HUES6 (cell line): ENCODE measurements around the gene PARD3.

Source experiments
- H3K27ac ChIP-seq: 2 replicates; pipeline ENCODE4 v1.7.0; 2013; ENCODE audit warnings: low read depth, mild to moderate bottlenecking, low read length, inconsistent platforms
- H3K27me3 ChIP-seq: 2 replicates; pipeline ENCODE4 v1.6.1; 2013; ENCODE audit warnings: low read length; ENCODE audit not compliant: control insufficient read depth, insufficient read depth
- H3K36me3 ChIP-seq: 2 replicates; pipeline ENCODE4 v1.6.1; 2013; ENCODE audit warnings: low read length; ENCODE audit not compliant: control insufficient read depth, insufficient read depth
- H3K4me1 ChIP-seq: 2 replicates; pipeline ENCODE4 v1.6.1; 2013; ENCODE audit warnings: low read length; ENCODE audit not compliant: control insufficient read depth, insufficient read depth
- H3K4me3 ChIP-seq: 2 replicates; pipeline ENCODE4 v1.5.1; 2013; ENCODE audit warnings: low read depth, low read length
- H3K9ac ChIP-seq: one replicate; pipeline ENCODE4 v1.6.1; 2013; ENCODE audit warnings: mild to moderate bottlenecking, low read length
- H3K9me3 ChIP-seq: 2 replicates; pipeline ENCODE4 v1.6.1; 2013; ENCODE audit warnings: low read depth, low read length; ENCODE audit not compliant: control insufficient read depth, insufficient read depth

Gene PARD3

GRCh38 chr10:34316154-34316553 lies 498.9 kb downstream of the PARD3 start:
- H3K9ac ChIP-seq, result no peak overlapping the region
- H3K4me1 ChIP-seq, result peaks cover 18% of the 10 kb centered on the region
- H3K4me3 ChIP-seq, result no peak overlapping the region
- H3K27ac ChIP-seq, result no peak overlapping the region; the same call in 1 of the 2 replicates
- no peaks in the 10 kb centered on the region for H3K9me3 ChIP-seq
- H3K36me3 ChIP-seq, result 0 out of 2 replicates have a peak, but pooled peaks cover 3% of the 10 kb centered on the region
- H3K27me3 ChIP-seq, result no peaks in the 10 kb centered on the region

- no peaks in the 10 kb centered on the region for H3K27me3 ChIP-seq
- H3K9ac ChIP-seq, result no peak overlapping the region
Observed at GRCh38 chr10:34314457-34314856, 500.6 kb downstream of the PARD3 start.

GRCh38 chr10:34313888-34314287 lies 501.2 kb downstream of the PARD3 start:
- no peaks in the 10 kb centered on the region for H3K9me3 ChIP-seq
- H3K4me1 ChIP-seq, result peaks cover 15% of the 10 kb centered on the region
- H3K36me3 ChIP-seq, result 0 out of 2 replicates have a peak, but pooled peaks cover 3% of the 10 kb centered on the region
- no peaks in the 10 kb centered on the region for H3K27me3 ChIP-seq
- H3K27ac ChIP-seq, result no peak overlapping the region
- no peak overlapping the region for H3K9ac ChIP-seq
- H3K4me3 ChIP-seq, result no peak overlapping the region

More at GRCh38 chr10:34314457-34314856, 500.6 kb downstream of the PARD3 start:
- 0 out of 2 replicates have a peak, but pooled peaks cover 3% of the 10 kb centered on the region for H3K36me3 ChIP-seq
- H3K4me1 ChIP-seq, result peaks cover 16% of the 10 kb centered on the region
- H3K4me3 ChIP-seq, result no peak overlapping the region
- H3K27ac ChIP-seq, result no peak overlapping the region
- no peaks in the 10 kb centered on the region for H3K9me3 ChIP-seq

GRCh38 chr10:34313353-34313752 lies 501.7 kb downstream of the PARD3 start:
- 0 out of 2 replicates have a peak, but pooled peaks cover 3% of the 10 kb centered on the region for H3K36me3 ChIP-seq
- no peak overlapping the region for H3K4me3 ChIP-seq
- no peak overlapping the region for H3K27ac ChIP-seq
- no peak overlapping the region for H3K9ac ChIP-seq
- no peaks in the 10 kb centered on the region for H3K9me3 ChIP-seq
- H3K27me3 ChIP-seq, result no peaks in the 10 kb centered on the region
- H3K4me1 ChIP-seq, result peaks cover 15% of the 10 kb centered on the region

GRCh38 chr10:34311679-34312078 lies 503.4 kb downstream of the PARD3 start:
- H3K27ac ChIP-seq, result no peak overlapping the region
- no peak overlapping the region for H3K4me3 ChIP-seq

GRCh38 chr10:34310234-34310633 lies 504.9 kb downstream of the PARD3 start:
- H3K36me3 ChIP-seq, result no peaks in the 10 kb centered on the region
- no peaks in the 10 kb centered on the region for H3K9me3 ChIP-seq
- H3K27me3 ChIP-seq, result no peaks in the 10 kb centered on the region
- no peak overlapping the region for H3K9ac ChIP-seq
- H3K4me1 ChIP-seq, result peaks cover 3% of the 10 kb centered on the region; the same call in 1 of the 2 replicates
- H3K27ac ChIP-seq, result no peak overlapping the region
- H3K4me3 ChIP-seq, result no peak overlapping the region

More at GRCh38 chr10:34311679-34312078, 503.4 kb downstream of the PARD3 start:
- H3K27me3 ChIP-seq, result no peaks in the 10 kb centered on the region
- no peaks in the 10 kb centered on the region for H3K36me3 ChIP-seq
- H3K4me1 ChIP-seq, result peaks cover 7% of the 10 kb centered on the region; the same call in 1 of the 2 replicates
- H3K9ac ChIP-seq, result no peak overlapping the region
- no peaks in the 10 kb centered on the region for H3K9me3 ChIP-seq

- Histone ChIP-seq H3K27ac (no peak overlapping the region), H3K9ac (no peak overlapping the region), H3K4me1 (peaks cover 3% of the 10 kb centered on the region; the same call in 1 of the 2 replicates), H3K4me3 (no peak overlapping the region), H3K36me3 (no peaks in the 10 kb centered on the region), H3K27me3 (no peaks in the 10 kb centered on the region), H3K9me3 (no peaks in the 10 kb centered on the region)
Observed at GRCh38 chr10:34305189-34305588, 509.9 kb downstream of the PARD3 start.

- no peaks in the 10 kb centered on the region for H3K36me3 ChIP-seq
- H3K27ac ChIP-seq, result no peak overlapping the region
- no peaks in the 10 kb centered on the region for H3K27me3 ChIP-seq
- no peak overlapping the region for H3K9ac ChIP-seq
- H3K4me3 ChIP-seq, result no peak overlapping the region
- no peaks in the 10 kb centered on the region for H3K9me3 ChIP-seq
- peaks cover 6% of the 10 kb centered on the region for H3K4me1 ChIP-seq
Observed at GRCh38 chr10:34303022-34303421, 512.1 kb downstream of the PARD3 start.

- Histone ChIP-seq H3K9ac (no peak overlapping the region), H3K36me3 (no peaks in the 10 kb centered on the region), H3K4me1 (peaks cover 9% of the 10 kb centered on the region), H3K9me3 (no peaks in the 10 kb centered on the region), H3K4me3 (no peak overlapping the region), H3K27ac (no peak overlapping the region), H3K27me3 (no peaks in the 10 kb centered on the region)
Observed at GRCh38 chr10:34299105-34299611, 515.9 kb downstream of the PARD3 start.

- H3K4me3 ChIP-seq, result no peak overlapping the region
- H3K27me3 ChIP-seq, result no peaks in the 10 kb centered on the region
- H3K9ac ChIP-seq, result no peak overlapping the region
- H3K27ac ChIP-seq, result no peak overlapping the region
- no peaks in the 10 kb centered on the region for H3K36me3 ChIP-seq
- H3K9me3 ChIP-seq, result no peaks in the 10 kb centered on the region
- H3K4me1 ChIP-seq, result peaks cover 16% of the 10 kb centered on the region
Observed at GRCh38 chr10:34298346-34298818, 516.7 kb downstream of the PARD3 start.

- Histone ChIP-seq H3K27ac (no peak overlapping the region), H3K9me3 (no peaks in the 10 kb centered on the region), H3K27me3 (no peaks in the 10 kb centered on the region), H3K4me1 (peaks cover 17% of the 10 kb centered on the region), H3K4me3 (no peak overlapping the region), H3K9ac (no peak overlapping the region), H3K36me3 (no peaks in the 10 kb centered on the region)
Observed at GRCh38 chr10:34297541-34298345, 517.4 kb downstream of the PARD3 start.
